Dermis blood vessel endothelial cell (primary cell): ENCODE measurements around the gene KIFC1. TPM values are rescaled to one million over a fixed set of nuclear protein-coding genes. Genes with fewer than 3 reads are reported as not detected.

ENCODE experiments used
- DNase-seq: peaks from one replicate; pipeline ENCODE4 v3.0.0; 2010
- total RNA-seq: library from RNA; depleted of rRNA; stranded (reverse); fragments of >200 nt; gene quantifications from 2 replicates; pipeline ENCODE4 v1.2.3, GENCODE V29; 2014

Gene KIFC1
- total RNA-seq, 1 donor from 2014 or later: 12.4 TPM

DNA sequence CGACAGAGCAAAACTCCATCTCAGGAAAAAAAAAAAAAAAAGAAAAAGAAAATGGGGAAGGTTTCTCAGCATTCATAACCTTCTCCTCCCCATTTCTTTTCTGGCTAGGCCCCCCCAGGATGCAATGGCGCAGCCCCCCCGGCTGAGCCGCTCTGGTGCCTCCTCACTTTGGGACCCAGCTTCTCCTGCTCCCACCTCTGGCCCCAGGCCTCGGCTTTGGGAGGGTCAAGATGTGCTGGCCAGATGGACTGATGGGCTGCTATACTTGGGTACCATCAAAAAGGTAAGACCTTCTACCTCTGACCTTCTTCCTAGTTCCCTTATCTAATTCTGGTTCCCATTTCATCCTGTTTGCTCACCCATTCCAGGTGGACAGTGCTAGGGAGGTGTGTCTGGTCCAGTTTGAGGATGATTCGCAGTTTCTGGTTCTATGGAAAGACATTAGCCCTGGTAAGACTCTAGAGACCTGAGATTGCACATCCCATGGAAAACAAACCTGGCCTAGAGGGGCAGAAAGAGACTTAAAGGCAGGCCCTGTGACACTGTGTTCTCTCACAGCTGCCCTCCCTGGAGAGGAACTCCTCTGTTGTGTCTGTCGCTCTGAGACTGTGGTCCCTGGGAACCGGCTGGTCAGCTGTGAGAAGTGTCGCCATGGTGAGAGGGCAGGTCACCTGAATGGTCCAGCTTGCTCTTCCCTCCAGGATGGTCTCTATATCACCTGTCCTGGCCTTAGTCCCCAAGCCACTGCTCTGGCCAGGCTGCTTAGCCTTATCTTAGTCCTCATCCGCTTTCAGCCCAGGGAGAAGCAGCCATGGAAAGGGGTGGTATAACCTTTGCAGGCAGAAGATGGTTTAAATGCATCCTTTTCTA lies 20.8 kb downstream of the KIFC1 start:
- DNase-seq: no peak

DNA sequence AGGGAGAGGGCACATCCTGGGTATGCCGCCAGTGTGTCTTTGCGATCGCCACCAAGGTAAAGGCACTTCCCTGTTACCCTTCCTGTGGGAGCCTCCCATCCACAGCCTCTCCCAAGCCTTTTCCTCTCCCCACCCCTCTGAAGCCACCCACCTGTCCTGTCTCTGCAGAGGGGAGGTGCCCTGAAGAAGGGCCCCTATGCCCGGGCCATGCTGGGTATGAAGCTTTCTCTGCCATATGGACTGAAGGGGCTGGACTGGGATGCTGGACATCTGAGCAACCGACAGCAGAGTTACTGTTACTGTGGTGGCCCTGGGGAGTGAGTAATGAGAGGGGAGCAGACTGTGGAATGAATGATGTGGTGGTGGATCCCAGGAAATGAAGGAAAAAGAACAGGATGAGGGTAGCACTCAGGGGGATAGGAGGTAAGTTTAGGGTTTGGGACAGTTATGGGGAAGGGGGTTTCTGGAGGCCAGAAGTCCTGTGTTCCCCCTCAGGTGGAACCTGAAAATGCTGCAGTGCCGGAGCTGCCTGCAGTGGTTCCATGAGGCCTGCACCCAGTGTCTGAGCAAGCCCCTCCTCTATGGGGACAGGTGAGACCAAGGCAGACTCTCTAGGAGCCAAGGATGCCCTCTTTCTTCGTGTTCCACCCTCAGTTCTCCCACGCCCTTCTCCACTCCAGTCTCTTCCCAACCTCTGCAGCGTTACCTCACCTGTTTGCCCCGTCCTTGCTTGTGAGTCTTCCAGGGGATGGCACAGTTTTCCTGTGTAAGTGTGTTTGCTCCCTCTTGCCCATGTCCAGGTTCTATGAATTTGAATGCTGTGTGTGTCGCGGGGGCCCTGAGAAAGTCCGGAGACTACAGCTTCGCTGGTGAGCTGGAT lies 21.9 kb downstream of the KIFC1 start:
- no peak for DNase-seq

DNA sequence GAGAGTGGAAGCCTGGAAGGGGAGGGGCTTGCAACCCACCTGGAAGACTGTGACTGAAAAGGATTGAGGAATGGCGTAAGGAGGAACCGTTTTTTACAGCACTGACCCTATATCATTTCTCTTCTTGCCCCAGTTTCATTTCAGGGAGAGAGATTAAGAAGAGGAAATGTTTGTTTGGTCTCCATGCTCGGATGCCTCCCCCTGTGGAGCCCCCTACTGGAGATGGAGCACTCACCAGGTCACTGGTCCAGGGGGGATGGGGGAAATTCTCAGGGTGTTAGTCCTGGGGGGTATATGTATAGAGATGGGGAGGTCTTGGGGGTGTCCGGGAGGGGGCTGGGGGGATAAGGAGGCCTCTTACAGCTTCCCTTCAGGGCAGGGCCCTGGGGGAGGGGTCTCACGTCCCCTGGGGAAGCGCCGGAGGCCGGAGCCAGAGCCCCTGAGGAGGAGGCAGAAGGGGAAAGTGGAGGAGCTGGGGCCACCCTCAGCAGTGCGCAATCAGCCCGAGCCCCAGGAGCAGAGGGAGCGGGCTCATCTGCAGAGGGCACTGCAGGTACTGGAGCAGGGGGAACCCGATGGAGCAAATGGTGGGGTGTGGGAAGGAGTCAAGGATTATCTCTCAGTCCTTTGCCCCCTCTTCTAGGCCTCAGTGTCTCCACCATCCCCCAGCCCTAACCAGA lies 23.1 kb downstream of the KIFC1 start:
- peak; percentile 52 for DNase-seq

DNA sequence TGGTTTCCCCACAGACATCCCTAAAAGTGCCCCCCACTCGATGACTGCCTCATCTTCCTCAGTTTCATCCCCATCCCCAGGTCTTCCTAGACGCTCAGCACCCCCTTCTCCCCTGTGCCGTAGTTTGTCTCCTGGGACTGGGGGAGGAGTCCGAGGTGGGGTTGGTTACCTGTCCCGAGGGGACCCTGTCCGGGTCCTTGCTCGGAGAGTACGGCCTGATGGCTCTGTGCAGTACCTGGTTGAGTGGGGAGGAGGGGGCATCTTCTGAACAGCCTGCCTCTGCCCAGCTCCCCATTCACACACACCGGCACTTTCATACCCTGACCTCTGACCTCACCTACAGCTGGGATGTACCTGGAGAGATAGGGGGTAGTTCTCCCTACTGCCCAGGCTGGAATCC lies 24.2 kb downstream of the KIFC1 start:
- no peak for DNase-seq

DNA sequence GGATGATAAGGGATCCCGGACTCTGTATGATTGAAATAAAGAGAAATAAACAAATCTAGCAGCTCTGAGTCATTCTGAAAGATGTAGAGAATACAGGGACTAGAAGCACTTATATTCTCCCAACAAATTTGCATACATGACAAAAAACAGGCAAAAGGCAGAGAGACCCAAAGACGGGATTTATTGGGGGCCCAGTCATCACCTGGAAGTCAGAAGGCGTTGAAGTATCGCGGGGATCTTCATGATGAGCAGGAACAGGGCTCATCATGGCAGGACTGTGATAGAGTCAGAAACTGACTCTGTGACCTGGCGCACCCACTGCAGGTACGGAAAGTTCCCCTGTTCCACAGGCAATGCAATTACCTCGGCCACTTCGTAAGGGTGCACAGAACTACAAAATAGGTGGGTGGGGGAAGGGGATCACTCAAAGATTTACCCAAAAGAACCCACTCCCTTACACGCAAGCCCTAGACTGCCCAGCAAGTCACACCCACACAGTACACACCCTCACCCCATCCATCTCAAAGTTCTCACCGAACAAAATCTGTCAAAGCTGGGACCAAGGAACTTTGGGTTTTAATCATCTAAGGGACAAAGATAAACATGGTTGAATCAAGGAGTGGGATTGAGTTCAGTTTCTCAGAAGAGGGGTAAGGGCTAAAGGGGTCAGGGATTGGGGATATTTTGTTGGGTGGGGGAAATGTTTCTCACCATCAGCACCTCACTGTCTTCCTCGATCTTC lies 24.9 kb downstream of the KIFC1 start:
- DNase-seq: no peak

DNA sequence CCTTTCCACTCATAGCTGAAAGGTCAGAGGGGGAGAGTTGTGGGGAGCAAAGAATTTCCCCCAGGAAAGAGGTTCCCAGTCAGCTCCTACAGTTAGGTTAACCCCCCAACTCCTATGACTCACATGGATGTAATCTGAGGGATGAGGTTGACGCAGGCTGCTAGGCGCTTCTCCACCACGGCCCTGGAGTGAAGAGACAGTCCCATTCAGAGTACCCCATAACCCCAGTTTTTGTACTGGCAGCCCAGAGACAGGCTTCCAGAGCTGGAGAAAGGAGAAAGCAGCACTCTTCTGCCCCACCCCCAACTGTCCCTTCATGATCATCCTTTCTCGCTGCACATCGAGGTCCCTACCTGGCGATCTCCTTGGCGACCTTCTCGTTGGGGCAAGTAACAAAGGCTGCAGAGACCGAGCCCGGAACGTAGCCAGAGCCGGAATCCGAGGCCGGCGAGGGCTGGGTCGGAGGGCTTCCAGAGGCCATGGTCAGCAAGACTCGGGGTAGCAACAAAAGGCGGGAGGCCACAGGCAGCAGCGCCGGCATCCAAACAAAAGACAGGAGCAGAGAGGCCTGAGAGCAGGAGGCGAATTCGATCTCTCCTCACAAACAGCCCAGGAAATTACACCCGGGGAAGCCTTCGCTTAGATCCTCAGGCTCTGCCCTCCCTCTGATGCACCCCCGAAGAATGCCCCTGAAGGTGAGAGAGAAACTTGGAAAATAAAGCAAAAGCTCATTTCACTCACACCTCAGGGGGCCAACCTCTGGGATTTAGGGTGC lies 25.7 kb downstream of the KIFC1 start:
- DNase-seq: peak; percentile 50

DNA sequence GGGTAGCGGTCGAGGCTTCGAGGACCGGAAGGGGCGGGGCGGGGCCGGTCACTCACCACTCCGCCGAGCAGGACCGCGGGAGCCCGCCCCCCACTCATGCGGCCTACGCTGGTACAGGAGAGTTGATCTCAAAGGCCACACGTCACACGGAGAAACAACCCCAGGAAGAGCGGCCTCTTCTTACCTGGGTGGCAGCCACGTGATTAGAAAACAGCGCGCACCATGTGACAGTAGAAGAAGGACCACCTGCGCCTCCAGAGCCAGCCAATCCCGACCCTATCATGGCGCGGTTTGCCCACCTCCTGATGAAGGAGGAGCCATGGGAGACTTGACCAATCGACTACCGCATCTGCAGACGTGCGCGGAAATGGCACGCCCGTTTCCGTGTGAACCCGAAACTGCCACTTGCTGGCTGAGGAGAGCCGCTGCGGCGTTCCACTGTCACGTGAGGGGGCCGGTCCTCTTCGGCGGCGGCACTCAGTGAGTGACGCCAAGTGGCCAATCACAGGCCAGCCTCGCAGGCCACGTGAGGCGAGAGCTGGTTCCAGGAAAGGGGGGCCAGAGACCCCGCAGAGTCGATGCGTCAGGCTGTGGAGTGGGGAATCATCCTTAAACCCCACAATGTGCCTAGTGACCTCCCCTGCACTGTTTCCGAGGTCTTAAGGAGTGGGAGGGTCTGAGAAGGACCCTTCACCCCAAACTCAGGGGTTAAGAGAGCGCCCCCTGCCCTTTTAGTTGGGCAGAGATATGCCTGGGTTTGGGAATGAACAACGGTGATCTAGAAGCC lies 26.5 kb downstream of the KIFC1 start, which contains the start of gene CUTA:
TSS of gene CUTA (minus strand) at position 205 of the 787 bp plus-strand sequence. CDS start at position 98, 107 bp downstream.
- peak; percentile 100 for DNase-seq

DNA sequence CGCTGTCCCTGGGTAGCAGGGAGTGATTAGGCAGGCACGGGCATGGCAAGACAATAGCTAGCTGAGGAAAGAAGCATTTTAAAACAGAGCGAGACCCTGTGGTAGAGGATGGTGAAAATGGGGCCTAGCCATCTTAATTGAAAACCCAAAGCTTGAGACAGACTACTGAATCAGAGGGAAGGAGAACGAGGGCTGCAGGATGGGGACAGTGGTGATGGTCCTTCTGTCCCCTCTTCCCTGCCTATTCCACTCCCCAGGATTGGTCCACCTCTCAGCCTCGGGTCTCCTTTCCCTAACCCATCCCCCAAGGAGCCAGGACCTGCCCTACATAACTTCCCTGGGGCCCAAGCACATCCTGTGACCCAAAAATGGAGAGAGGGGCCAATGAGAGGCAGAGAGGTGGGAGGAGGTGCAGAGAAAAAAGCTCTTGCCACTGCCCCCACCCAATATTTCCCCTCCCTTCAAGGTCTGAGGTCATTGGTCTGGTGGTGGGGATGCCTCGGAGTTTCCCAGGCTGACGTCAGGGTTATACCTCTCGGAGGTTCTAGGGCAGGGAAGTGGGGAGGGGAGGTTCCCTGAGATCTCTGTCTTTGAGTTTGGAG lies 27.2 kb downstream of the KIFC1 start:
- DNase-seq: no peak

DNA sequence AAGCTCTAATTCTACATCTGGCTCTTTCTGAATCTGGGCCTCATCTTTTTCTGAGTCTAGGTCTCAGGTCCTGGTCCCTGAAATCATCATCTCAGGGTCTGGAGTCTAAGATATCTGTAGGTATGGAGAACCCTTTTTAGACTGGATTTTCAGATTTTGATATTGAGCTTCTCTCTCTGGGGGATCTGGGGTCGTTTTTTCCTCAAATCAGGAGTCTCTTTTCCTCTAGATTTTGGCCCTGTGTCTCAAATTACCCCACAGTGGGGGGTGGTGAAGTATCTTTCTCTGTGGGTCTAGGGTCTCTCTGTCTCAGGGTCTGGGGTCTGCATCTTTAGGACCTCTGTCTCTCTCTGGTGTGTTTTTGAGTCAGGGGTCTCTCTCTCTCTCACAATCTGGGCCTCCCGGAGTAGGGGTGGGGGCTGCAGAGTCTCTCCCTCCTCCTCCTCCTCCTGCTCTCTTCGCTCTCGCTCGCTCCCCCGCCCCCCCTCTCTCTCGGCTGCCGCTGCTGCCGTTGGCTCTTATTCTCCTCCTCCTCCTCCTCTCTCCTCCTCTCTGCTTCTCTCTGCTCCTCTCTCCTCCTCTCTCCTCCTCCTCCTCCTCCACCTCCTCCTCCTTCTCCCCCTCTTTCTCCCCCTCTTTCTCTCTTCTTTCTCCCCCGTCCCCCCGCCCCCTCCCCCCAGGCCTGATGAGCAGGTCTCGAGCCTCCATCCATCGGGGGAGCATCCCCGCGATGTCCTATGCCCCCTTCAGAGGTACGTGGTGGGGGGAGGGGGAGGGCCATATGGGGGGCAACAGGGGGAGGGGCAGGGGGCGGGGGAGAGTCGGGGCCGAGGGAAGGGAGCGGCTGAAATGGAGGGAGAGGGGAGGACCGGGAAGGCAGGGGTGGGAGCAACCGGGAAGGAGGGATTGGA lies 28.2 kb downstream of the KIFC1 start, which contains the start of gene SYNGAP1:
TSS of gene SYNGAP1 (plus strand) at position 486 of the 911 bp plus-strand sequence. CDS start at position 686, 200 bp downstream.
- DNase-seq: no peak

DNA sequence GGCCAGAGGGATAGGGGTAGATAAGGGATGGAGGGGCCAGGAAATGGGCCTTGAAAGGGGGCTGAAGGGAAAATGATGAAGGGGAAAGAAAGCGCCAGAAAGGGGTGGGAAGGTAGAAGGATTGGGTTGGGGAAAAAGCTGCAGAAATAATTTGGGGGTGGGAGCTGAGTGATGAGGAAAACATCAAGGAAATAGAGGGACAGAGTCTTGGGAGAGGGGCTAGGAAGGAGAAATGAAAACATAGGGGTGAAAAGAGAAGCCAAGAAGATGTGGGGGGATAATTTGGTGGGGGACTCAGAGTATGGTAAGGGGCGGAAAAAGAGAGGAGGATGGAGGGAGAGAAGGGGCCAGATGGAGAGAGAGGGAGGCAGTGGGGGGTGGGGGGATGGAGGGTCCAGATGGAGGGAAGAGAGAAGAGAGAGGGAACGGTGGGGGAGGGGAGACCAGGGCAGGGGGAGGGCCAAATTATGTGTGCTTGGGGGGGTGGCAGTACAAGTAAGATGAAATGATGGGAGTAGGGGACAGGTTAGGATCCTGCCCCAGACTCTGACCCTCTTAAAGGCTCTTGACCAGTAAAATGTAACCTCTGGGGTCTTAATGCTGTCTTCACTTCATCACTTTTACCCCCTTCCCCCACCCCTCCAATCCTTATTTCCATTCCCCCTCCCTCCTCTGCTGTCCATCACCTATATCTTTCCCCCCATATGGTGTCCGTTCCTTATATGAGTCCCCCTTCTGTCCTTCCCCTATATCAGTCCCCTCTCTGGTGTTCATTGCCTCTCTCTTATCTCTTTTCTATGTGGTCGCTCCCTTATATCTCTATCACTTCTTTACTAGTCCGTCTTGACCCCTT lies 29.1 kb downstream of the KIFC1 start:
- no peak for DNase-seq

DNA sequence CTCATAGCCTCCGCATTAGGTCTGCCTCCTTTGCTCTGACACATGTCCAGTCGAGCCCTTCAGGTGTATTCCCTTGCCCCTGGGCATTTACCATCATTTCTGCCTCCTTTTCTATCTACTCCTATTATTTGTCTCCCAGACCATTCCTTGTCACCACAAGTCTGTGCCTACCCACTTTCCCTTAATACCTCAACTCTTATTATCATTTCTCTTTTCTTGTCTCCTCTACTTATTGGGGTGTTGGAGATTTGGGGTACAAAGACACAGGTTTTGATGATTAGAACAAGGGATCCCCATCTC lies 29.7 kb downstream of the KIFC1 start:
- DNase-seq: no peak

DNA sequence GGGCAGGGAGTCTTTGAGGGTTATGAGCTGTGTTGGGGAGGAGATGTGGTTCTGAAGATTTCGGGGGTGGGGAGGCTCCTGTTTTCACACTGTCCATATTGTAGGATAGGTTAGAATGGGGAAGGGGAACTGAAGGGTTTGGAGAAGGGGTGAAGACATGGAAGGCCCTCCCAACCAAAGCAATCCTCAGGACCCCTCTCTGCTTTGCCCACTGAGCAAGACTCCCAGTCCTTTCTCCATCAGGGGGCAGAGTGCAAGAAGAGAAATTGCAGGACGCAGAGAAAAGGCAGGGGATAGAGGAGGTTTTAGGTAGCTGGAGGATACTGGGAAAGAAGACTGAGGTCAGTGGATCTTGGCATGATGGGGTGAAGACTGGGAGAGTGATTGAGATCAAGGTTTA lies 32.2 kb downstream of the KIFC1 start:
- DNase-seq: no peak

DNA sequence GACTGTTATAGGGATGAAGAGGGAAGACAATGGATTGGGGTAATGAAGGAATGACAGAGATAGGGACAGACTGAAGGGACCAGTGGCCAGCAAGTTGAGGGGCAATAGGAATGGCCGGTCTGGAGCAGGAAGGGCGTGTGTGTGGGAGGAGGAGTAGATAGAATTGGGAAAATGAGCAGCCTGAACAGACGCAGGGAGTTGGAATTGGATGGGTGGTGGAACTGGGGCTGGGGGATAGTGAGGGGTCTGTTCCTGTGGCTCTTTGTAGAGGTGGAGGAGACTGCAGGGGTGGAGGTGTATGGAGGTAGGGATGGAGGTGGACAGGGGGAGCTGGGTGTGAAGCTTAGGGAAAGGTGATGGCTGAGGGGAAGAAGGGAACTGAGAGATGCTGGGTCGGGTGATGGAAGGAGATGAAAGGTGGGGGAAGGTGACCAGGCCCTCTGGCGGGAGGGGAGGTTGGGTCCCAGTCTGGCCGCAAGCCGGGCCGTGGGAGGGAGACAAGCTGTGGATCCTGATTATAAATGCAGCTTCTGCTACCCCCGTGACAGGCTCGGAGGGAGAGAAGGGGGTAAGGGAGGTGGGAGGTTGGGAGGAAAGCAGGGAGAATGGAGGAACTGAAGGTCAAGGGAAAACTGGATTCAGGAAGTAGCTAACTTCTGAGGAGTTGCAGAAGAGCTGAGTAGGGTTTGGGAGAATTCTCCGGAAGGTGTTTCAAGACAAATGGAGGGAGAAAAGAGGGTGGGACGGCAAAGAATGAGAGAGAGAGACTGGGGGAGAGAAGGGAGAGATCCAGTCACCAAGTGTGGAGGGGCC lies 33.4 kb downstream of the KIFC1 start:
- no peak for DNase-seq

DNA sequence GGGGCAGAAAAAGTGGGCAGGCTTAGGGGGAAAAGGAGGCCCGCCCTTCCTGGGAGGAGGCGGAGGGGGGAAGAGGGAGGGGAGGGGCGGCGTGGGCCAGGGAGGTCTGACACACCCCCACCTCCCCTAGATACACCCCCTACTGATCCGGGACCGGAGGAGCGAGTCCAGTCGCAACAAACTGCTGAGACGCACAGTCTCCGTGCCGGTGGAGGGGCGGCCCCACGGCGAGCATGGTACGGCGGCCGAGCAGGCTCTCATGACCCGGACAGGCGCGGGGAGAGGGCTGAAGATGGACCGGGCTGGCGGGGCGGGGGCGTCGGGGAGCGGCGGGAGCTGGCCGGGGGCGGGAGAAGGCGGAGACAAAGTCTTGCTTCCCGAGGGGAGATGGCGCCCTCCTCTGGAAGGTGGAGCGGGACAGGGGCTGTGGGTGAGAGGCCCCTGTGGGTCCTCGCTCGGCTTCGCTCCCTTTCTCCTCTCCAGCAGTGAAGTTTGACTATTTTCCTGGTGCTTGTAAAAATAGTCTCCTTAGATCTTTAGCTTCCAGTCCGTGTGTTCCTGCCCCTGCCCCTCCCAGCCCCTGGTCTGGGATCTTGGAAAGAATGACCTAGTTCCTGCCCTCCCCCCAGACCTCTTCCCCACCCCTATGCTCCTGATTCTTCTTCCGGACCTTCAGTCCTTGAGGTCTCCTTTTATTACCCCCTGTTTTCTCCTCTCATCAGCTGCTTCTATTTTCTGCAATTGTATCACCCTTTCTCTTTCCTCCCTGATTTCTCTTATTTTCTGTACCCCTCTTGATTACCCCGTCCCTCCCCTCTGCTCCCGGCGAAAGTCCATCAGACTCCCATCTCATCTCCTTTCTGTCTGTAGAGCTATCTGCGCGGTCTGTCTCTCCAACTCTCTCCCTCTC lies 34.3 kb downstream of the KIFC1 start:
- peak; percentile 88 for DNase-seq

DNA sequence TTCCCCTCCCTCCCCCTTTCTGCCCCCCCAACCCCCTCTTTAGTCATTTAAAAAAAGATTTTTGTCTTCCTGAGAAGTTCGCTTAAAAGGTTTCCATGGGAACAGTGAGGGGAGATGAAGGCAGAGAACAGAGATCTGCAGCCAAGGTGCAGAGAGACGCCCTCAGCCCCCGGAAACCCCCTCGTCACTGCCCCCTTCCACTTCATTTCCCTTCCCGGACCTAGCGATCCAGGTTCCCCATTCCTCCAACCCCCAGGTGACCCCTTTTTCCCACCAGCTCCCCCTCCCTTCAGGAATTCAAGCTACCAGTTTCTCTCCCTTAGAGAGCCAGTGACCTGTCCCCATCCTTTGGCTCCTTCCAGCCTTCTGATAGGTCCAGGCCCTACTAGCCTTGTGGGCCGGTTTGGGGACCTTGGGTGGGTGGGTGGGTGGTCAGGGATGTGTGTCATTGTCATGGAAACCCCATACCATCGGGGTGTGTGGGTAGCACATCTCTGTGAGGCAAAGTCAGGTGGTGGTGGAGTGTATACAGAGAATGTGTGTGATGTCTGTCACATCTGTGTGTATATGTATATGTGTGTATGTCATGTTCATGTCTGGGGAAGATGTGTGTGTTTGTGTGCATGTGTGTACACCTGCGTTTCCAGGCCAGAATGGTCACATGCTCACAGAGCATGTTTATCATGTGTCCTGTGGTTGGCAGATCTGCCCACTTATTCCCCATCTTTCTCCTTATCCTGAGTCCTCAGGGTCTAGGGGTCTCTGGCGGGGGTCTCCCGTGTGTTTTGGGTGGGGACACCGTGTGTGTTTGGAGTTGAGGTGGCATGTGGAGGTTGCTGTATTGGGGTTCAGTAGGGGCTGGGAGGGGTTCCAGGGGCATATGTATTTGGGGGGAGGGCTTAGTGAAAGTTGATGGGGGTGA lies 35.2 kb downstream of the KIFC1 start:
- peak; percentile 10 for DNase-seq
